HG02798 (cell line): ENCODE results near the gene HYAL3.
"Not testable (repeated sequence)": the region's sequence is repeated elsewhere in the genome, so short reads cannot be mapped to it uniquely, and the experiment has no call there.

Source experiments
- ATAC-seq: cut with Tn5 transposase; IDR thresholded peaks from one replicate; pipeline ENCODE4 v1.9.1; 2021; ENCODE audit warnings: mild to moderate bottlenecking; ENCODE audit not compliant: unreplicated experiment, poor library complexity

Gene HYAL3

GRCh38 chr3:50272911-50273688 is 26.1 kb downstream of the HYAL3 start:
- ATAC-seq = peak; percentile 86

- ATAC-seq = not testable (repeated sequence)
These were observed 26.7 kb downstream of the HYAL3 start for GRCh38 chr3:50272538-50272910.

GRCh38 chr3:50271314-50271936 is 27.8 kb downstream of the HYAL3 start:
- ATAC-seq = no peak

- ATAC-seq = no peak
These were observed 28.6 kb downstream of the HYAL3 start for GRCh38 chr3:50270422-50271224.

- ATAC-seq = no peak
These were observed 29.2 kb downstream of the HYAL3 start for GRCh38 chr3:50269977-50270413.

- no peak for ATAC-seq
These were observed 29.7 kb downstream of the HYAL3 start for GRCh38 chr3:50269460-50269859.

- ATAC-seq = no peak
These were observed 30.3 kb downstream of the HYAL3 start, which contains the start of gene SEMA3B for GRCh38 chr3:50268703-50269451. Gene SEMA3B (plus strand): TSS chr3:50269147. CDS start chr3:50269241, 94 bp downstream.

GRCh38 chr3:50268276-50268675 is 30.9 kb downstream of the HYAL3 start:
- ATAC-seq = no peak

- no peak for ATAC-seq
These were observed 31.8 kb downstream of the HYAL3 start for GRCh38 chr3:50267280-50267913.

DNA sequence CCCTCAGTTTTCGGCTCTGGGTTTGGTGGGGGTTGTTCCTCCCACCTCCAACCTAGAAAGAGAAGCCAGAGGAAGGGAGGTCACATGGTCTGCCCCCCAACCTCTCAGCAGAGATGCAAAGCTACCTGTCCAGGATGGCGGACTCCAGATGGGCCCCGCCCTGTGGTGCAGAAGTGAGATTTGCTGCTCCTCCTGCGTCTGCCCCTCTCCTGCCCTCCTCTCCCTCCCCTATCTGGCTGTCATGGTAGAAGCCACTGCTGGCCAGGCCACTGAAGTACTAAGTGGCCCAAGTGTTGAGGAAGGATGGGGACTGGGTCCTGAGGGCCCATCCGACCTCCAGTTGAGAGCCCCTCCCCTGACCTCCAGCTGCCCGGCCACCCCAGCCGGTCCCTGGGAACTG is 32.4 kb downstream of the HYAL3 start:
- no peak for ATAC-seq

- ATAC-seq = no peak
These were observed 33.2 kb downstream of the HYAL3 start for GRCh38 chr3:50266017-50266416.

- no peak for ATAC-seq
These were observed 33.6 kb downstream of the HYAL3 start for GRCh38 chr3:50265571-50265970.

DNA sequence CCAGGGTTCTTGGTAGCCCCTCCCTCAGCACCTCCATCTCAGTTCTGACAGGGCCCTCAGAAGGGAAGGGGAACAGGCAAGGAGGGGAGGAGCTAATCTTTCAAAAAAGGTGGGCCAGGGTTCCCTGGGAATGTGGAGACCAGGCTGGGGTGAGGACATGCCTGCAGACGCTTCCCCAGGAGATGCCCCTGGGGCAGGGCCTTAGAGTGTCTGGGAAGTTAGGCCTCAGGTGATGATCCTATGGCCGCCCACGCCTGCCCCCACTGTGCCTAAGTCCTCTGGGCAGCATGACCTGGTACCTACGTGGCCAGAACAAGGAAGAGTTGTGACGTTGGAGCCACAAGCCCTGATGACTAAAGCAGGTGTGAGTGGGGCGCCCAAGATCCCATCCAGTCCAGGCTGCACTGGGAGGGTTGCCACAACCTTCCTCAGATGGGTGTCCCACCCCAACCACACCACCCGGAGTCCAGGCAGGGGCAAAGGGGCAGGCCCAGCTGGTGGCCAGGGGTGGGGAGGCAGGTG is 34.2 kb downstream of the HYAL3 start:
- no peak for ATAC-seq

GRCh38 chr3:50264383-50264963 is 34.7 kb downstream of the HYAL3 start:
- no peak for ATAC-seq

- no peak for ATAC-seq
These were observed 35.5 kb downstream of the HYAL3 start for GRCh38 chr3:50263478-50264382.

GRCh38 chr3:50262778-50263177 is 36.4 kb downstream of the HYAL3 start:
- no peak for ATAC-seq

DNA sequence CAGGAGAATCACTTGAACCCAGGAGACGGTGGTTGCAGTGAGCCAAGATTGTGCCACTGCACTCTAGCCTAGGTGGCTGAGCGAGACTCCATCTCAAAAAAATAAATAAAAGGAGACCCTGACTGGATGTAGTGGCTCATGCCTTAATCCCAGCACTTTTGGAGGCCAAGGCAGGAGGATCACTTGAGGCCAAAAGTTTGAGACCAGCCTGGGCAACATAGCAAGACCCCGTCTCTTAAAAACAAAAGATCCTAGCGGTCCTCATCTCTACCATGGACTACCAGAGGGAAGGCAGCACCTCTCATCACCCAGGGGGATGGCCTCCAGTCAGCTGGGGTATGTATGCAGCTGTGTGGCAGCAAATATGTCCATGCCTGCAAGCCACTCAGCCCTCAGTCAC is 37.0 kb downstream of the HYAL3 start:
- not testable (repeated sequence) for ATAC-seq

- ATAC-seq = no peak
These were observed 37.7 kb downstream of the HYAL3 start for GRCh38 chr3:50261505-50261904.
